ELR (cell line): Measurements from ENCODE around the gene ARSA.
A peak's percentile ranks its signal among the peaks of the same experiment; 100 is the strongest.

Source experiments
- DNase-seq: peaks from one replicate; pipeline ENCODE4 v3.0.0-alpha.2; 2015; ENCODE audit warnings: low read depth

ARSA gene

GRCh38 chr22:50579752-50580151 is 48.2 kb downstream of the ARSA start:
- DNase-seq, result no peak

DNA sequence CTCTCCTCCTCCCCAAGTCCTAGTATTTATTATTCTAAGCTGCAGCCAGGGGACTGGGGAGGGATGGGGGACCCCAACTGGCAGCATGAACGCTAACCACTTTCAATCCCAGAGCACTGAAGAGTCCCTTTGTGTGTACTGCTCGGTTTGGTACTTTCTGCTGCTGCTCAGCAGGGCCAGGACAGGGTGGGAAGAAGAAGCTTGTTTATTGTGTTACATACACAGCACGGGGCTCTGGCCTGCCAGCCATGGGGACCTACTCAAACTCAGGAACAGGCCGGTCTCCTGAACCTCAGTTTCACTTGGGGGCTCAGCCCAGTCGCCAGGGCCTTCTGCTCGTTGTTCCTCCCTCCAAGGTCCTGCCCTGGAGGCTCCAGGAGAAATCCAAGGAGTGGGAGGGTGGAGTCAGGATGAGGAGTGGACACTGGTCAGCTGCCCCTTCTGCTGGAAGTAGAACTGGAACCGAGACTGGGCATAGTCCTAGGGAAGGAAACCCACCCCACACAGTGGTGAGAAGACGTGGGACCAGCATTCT is 49.1 kb downstream of the ARSA start:
- DNase-seq, result no peak

DNA sequence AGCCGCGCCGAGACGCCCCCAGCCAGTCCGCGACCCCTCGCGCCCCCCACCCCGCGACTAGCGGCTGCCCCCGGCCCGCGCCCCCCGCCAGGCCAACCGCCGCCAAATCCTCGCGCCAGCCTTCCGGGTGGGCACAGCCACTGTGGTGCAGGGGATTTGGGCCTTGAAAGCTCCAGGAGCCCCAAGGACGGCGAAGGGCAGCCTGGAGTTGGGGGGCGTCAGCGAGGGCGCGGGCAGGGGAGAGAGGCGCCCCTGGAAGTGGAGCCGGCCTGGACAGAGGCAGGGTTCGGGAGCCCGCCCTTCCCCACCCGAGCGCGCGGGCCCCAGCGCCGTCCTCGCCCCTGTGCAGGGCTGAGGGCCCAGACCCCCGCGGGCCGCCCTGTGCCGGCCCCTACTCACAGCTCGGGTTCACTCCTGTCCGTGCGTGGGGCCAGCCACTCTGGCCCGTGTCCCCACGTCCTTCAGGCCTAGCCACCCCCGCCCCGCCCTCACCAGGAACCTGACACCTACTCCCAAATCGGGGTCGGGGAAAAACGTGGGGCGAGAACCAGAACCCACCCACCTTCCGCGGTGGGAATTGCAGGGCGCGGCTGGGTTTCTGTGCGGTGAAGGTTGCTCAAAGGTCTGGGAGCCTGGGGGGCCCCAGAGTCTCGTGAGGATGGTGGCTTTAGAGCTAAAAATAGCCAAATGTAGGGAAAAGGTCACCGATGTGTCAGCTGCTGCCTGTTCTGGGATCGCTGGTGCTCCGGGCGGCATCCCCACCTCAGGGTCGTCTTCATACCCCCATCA is 49.8 kb downstream of the ARSA start, which contains the start of gene CPT1B:
Gene CPT1B (minus strand): TSS at position 441 of the 789 bp plus-strand sequence. CDS start 512 bp downstream, outside the sequence.
- DNase-seq, result no peak

DNA sequence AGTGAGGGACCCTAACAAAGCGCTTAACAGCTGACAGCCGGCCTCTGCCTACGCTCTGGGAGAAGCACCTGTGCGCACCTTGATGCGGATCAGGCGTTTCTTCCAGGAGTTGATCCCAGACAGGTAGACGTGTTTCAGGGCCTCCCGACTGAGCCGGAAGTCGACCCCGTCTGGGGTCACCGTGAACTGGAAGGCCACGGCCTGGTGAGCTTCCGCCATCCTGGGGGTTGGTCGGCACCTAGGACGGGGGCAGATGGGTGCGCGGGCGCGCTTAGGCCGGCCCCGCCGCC is 50.3 kb downstream of the ARSA start:
- no peak for DNase-seq

DNA sequence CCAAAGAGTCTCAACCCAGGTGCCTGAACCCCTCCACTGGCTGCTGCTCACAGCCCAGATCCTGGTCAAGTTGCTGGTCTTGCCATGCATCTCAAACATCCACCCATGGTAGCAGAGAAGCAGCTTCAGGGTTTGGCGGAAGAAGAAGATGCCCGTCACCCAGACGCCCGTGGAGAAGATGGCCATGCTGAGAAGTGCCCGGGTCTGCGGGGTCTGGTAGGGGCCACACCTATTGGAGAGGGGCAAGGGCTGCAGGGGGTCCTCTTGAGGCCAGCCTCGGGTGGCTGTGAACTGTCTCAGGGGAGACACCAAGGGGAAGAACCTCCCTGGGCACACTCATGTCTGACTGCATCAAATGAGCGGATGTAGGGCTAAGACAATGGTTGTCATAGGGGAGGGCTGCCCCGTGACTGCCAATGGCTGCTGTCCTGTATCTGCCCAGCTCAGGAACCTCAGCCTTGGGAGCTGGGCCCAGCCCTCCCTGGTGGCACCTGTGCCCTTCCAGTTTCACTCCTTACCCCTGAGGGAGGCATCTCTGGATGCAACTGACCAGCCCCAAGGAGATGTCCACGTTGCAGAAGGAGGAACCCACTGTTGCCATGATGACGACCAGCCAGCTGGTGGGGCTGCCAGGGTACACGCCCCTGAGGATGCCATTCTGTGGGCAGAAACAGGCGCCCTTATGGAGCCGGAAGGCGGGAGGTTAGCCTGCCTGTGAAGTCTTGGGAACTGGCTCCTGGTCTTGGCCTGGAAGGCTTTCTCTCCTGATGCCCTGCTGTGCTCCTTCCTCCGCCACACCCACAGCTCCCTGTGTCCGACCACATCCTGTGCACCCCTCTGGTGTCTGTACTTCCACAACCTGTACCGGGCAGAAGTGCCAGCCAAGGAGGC is 50.9 kb downstream of the ARSA start:
- no peak for DNase-seq

GRCh38 chr22:50576070-50576469 is 51.9 kb downstream of the ARSA start:
- peak; percentile 75 for DNase-seq

DNA sequence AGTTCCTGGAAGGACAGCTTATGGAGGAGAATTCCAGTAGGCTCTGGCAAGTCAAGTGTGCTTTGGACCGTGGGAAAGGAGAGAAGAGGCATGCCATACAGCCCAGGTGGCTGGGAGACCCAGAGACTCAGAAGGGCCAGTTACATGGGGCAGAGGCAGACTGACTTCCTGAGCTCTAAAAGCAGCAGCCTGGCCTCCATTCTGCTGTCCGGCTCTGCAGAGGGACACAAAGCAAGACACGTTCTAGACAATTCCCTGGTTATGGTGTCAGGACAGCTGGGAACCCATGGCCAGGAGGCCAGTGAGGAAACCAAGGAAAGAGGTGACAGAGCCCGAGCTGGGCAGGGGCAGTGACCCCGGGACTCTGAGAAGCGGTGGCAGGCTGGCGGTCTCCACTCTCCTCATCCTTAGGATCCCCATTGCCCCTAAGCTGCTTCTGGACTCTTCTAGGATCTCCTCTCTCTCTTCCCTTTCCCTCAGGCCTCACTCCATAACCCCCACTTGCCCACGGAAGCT is 52.5 kb downstream of the ARSA start:
- DNase-seq, result no peak
